NT2/D1 (cell line): ENCODE results near the gene SSH2.

Experiments
- SUZ12 ChIP-seq: IDR thresholded peaks from 2 replicates; pipeline ENCODE4 v1.6.1; 2011; ENCODE audit not compliant: insufficient read length, insufficient read depth; ENCODE audit errors: extremely low read depth
- YY1 ChIP-seq: IDR thresholded peaks from 2 replicates; pipeline ENCODE4 v1.6.1; 2011; ENCODE audit not compliant: insufficient read length, insufficient read depth

- no peak for TF ChIP-seq YY1
- TF ChIP-seq SUZ12, result no peak
These were observed 147.1 kb downstream of the SSH2 start for GRCh38 chr17:29782917-29783316.
